GM21576 (cell line): ENCODE results near the gene UNC13D.
"Not testable (repeated sequence)": the region's sequence is repeated elsewhere in the genome, so short reads cannot be mapped to it uniquely, and the experiment has no call there.

ENCODE experiments used
- ATAC-seq: cut with Tn5 transposase; IDR thresholded peaks from one replicate; pipeline ENCODE4 v1.9.1; 2021; ENCODE audit warnings: mild to moderate bottlenecking, moderate library complexity; ENCODE audit not compliant: unreplicated experiment

The UNC13D gene

GRCh38 chr17:75843577-75844529 lies at the start of gene UNC13D:
Gene UNC13D, minus strand, starts transcription at chr17:75844404. Its CDS starts 67 bp downstream, at chr17:75844337.
- no peak for ATAC-seq

GRCh38 chr17:75893305-75894048 lies 49.3 kb upstream of the UNC13D start:
- ATAC-seq, result no peak

- no peak for ATAC-seq
These were observed 48.5 kb upstream of the UNC13D start for GRCh38 chr17:75892556-75893224.

- ATAC-seq, result no peak
These were observed 47.7 kb upstream of the UNC13D start for GRCh38 chr17:75891605-75892555.

- ATAC-seq, result no peak
These were observed 46.9 kb upstream of the UNC13D start for GRCh38 chr17:75891022-75891604.

- no peak for ATAC-seq
These were observed 45.2 kb upstream of the UNC13D start for GRCh38 chr17:75889454-75889853.

- ATAC-seq, result no peak
These were observed 44.3 kb upstream of the UNC13D start for GRCh38 chr17:75888484-75888883.

GRCh38 chr17:75885860-75886259 lies 41.7 kb upstream of the UNC13D start:
- ATAC-seq, result not testable (repeated sequence)

GRCh38 chr17:75885431-75885830 lies 41.2 kb upstream of the UNC13D start:
- ATAC-seq, result no peak

- no peak for ATAC-seq
These were observed 37.7 kb upstream of the UNC13D start for GRCh38 chr17:75881678-75882454.

GRCh38 chr17:75880266-75880665 lies 36.1 kb upstream of the UNC13D start:
- ATAC-seq, result no peak

GRCh38 chr17:75878174-75878998 lies 34.2 kb upstream of the UNC13D start, which contains the start of gene TRIM47:
Gene TRIM47, minus strand, starts transcription at chr17:75878581. Its CDS starts 33 bp downstream, at chr17:75878548.
- ATAC-seq, result no peak

GRCh38 chr17:75877752-75878173 lies 33.6 kb upstream of the UNC13D start:
- peak; percentile 47 for ATAC-seq

- ATAC-seq, result no peak
These were observed 32.9 kb upstream of the UNC13D start for GRCh38 chr17:75876938-75877751.

GRCh38 chr17:75876190-75876937 lies 32.2 kb upstream of the UNC13D start:
- ATAC-seq, result no peak

- ATAC-seq, result no peak
These were observed 31.7 kb upstream of the UNC13D start for GRCh38 chr17:75875940-75876189.
